Measurements from ENCODE around the gene ADCY9. TPM values are rescaled to one million over a fixed set of nuclear protein-coding genes. Genes with fewer than 3 reads are reported as not detected.

Gene ADCY9
- total RNA-seq, 1 experiment from 2014 or later = 4.7 TPM

GRCh38 chr16:3963886-3964685, 152.2 kb downstream of the ADCY9 start:
- no peak overlapping the region for H2BK12ac ChIP-seq (ENCODE audit: insufficient read length, low read depth, low read length)
- H4K5ac ChIP-seq (ENCODE audit: insufficient read length, low read depth, low read length) = no peak overlapping the region
- Mint-ChIP-seq H3K36me3 (ENCODE audit: insufficient read depth in 1 of 3, low read depth in 3 of 3) (peaks cover 0 to 9% (median 8%) of the 10 kb centered on the region in 3 experiments; a peak in 3 of 7 replicates), H3K27ac (no peak overlapping the region), H3K4me3 (no peak overlapping the region), H3K9me3 (no peaks in the 10 kb centered on the region), H3K27me3 (ENCODE audit: low read depth) (peaks cover 2% of the 10 kb centered on the region), H3K4me1 (peaks cover 20 to 32% of the 10 kb centered on the region in 2 experiments)
- H2AFZ ChIP-seq (ENCODE audit: low read length) = no peak overlapping the region
- no peak overlapping the region for H2BK20ac ChIP-seq (ENCODE audit: low read depth, low read length, poor library complexity, severe bottlenecking)
- no peak overlapping the region for H2BK120ac ChIP-seq (ENCODE audit: low read depth, low read length, poor library complexity, severe bottlenecking)
- no peak overlapping the region for H3K14ac ChIP-seq (ENCODE audit: insufficient read depth, low read length)
- no peak overlapping the region for H2AK5ac ChIP-seq (ENCODE audit: insufficient read length, low read length)
- no peak overlapping the region for H3T11ph ChIP-seq (ENCODE audit: low read length)
- no peaks in the 10 kb centered on the region for H3K79me1 ChIP-seq (ENCODE audit: insufficient read depth, low read depth, low read length, poor library complexity, severe bottlenecking)
- no peak overlapping the region for H4K91ac ChIP-seq (ENCODE audit: insufficient read length, low read depth, low read length)
- WGBS (ENCODE audit: extremely low coverage, insufficient read length, low lambda C conversion rate) = no CpG with 5 or more reads among the region's 29 CpGs
- no peaks in the 10 kb centered on the region for H3K23me2 ChIP-seq (ENCODE audit: insufficient read length, low read depth, low read length, poor library complexity, severe bottlenecking)
- H3K27me3 ChIP-seq (ENCODE audit: insufficient read depth, low read length) = no peaks in the 10 kb centered on the region
- H3K4me1 ChIP-seq (ENCODE audit: insufficient read depth, low read length) = peaks cover 5% of the 10 kb centered on the region; the same call in 1 of the 2 replicates
- H3K9me3 ChIP-seq (ENCODE audit: control insufficient read depth, low read depth, low read length) = no peaks in the 10 kb centered on the region
- no peak overlapping the region for H3K4ac ChIP-seq (ENCODE audit: low read depth, low read length)
- no peaks in the 10 kb centered on the region for H4K20me1 ChIP-seq (ENCODE audit: control insufficient read depth, insufficient read depth, insufficient read length)
- H2BK15ac ChIP-seq (ENCODE audit: low read depth, low read length) = no peak overlapping the region
- H3K23ac ChIP-seq (ENCODE audit: insufficient read length, low read depth, low read length) = no peak overlapping the region
- no peaks in the 10 kb centered on the region for H3K79me2 ChIP-seq (ENCODE audit: insufficient read depth, low read length)
- no peak overlapping the region for H2BK5ac ChIP-seq (ENCODE audit: insufficient read length, low read length)
- no peak overlapping the region for H3K4me2 ChIP-seq (ENCODE audit: insufficient read depth, insufficient read length, low read length)
- no peak overlapping the region for H3K9ac ChIP-seq (ENCODE audit: extremely low read depth, insufficient read length, low read length)
- no peak for DNase-seq
- no peak overlapping the region for H3K18ac ChIP-seq (ENCODE audit: insufficient read length, low read depth, low read length)
- H3K56ac ChIP-seq (ENCODE audit: insufficient read length, low read depth, low read length) = no peak overlapping the region
- no peak overlapping the region for H4K8ac ChIP-seq (replicated peaks; ENCODE audit: insufficient read length, low read depth, low read length)
- no peak for TF ChIP-seq CTCF (conservative IDR thresholded peaks at IDR 0.05)
- H3K27ac ChIP-seq (ENCODE audit: insufficient read length, low read depth, low read length) = no peak overlapping the region

Data from H9 (cell line).